Neural cell (in vitro differentiated cells): ENCODE data around the gene RGS16.

Experiments
- EP300 ChIP-seq: fragments of 450-650 bp; conservative IDR thresholded peaks from 2 replicates; pipeline ENCODE4 v1.6.1; 2014; ENCODE audit warnings: antibody characterized with exemption, mild to moderate bottlenecking, moderate library complexity; ENCODE audit not compliant: poor library complexity, severe bottlenecking
- EZH2 ChIP-seq: fragments of 200-600, 300-800 bp; shearing (Covaris generic), sonication (generic); IDR thresholded peaks from 2 replicates; pipeline ENCODE4 v1.6.1; 2014; ENCODE audit warnings: antibody characterized with exemption, low read length, borderline replicate concordance, mild to moderate bottlenecking; ENCODE audit not compliant: insufficient read depth, poor library complexity, severe bottlenecking
- POLR2AphosphoS5 ChIP-seq: IDR thresholded peaks from 2 replicates; pipeline ENCODE4 v1.6.1; 2012
- RAD21 ChIP-seq: fragments of 450-650 bp; conservative IDR thresholded peaks from 2 replicates; pipeline ENCODE4 v1.6.1; 2014; ENCODE audit warnings: antibody characterized with exemption, mild to moderate bottlenecking, moderate library complexity
- TAF1 ChIP-seq: IDR thresholded peaks from 2 replicates; pipeline ENCODE4 v1.6.1; 2012; ENCODE audit warnings: low read depth
- TF ChIP-seq, protein P1 (sequence below): fragments of 450-650 bp; IDR thresholded peaks from 2 replicates; pipeline ENCODE4 v1.5.1; 2014; ENCODE audit warnings: antibody characterized with exemption, mild to moderate bottlenecking, moderate library complexity; ENCODE audit not compliant: poor library complexity, severe bottlenecking
- TF ChIP-seq, protein P2 (sequence below): IDR thresholded peaks from 2 replicates; pipeline ENCODE4 v1.6.1; 2012; ENCODE audit warnings: borderline replicate concordance

- TF ChIP-seq, protein P1, sequence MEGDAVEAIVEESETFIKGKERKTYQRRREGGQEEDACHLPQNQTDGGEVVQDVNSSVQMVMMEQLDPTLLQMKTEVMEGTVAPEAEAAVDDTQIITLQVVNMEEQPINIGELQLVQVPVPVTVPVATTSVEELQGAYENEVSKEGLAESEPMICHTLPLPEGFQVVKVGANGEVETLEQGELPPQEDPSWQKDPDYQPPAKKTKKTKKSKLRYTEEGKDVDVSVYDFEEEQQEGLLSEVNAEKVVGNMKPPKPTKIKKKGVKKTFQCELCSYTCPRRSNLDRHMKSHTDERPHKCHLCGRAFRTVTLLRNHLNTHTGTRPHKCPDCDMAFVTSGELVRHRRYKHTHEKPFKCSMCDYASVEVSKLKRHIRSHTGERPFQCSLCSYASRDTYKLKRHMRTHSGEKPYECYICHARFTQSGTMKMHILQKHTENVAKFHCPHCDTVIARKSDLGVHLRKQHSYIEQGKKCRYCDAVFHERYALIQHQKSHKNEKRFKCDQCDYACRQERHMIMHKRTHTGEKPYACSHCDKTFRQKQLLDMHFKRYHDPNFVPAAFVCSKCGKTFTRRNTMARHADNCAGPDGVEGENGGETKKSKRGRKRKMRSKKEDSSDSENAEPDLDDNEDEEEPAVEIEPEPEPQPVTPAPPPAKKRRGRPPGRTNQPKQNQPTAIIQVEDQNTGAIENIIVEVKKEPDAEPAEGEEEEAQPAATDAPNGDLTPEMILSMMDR, result no peak
- TF ChIP-seq EZH2 (no peak), TAF1 (no peak), POLR2AphosphoS5 (no peak), EP300 (no peak), RAD21 (no peak)
- TF ChIP-seq, protein P2, sequence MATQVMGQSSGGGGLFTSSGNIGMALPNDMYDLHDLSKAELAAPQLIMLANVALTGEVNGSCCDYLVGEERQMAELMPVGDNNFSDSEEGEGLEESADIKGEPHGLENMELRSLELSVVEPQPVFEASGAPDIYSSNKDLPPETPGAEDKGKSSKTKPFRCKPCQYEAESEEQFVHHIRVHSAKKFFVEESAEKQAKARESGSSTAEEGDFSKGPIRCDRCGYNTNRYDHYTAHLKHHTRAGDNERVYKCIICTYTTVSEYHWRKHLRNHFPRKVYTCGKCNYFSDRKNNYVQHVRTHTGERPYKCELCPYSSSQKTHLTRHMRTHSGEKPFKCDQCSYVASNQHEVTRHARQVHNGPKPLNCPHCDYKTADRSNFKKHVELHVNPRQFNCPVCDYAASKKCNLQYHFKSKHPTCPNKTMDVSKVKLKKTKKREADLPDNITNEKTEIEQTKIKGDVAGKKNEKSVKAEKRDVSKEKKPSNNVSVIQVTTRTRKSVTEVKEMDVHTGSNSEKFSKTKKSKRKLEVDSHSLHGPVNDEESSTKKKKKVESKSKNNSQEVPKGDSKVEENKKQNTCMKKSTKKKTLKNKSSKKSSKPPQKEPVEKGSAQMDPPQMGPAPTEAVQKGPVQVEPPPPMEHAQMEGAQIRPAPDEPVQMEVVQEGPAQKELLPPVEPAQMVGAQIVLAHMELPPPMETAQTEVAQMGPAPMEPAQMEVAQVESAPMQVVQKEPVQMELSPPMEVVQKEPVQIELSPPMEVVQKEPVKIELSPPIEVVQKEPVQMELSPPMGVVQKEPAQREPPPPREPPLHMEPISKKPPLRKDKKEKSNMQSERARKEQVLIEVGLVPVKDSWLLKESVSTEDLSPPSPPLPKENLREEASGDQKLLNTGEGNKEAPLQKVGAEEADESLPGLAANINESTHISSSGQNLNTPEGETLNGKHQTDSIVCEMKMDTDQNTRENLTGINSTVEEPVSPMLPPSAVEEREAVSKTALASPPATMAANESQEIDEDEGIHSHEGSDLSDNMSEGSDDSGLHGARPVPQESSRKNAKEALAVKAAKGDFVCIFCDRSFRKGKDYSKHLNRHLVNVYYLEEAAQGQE, result no peak
Observed at GRCh38 chr1:182653986-182654385, 49.8 kb upstream of the RGS16 start.
